DOHH2 (cell line): ENCODE data around the gene AJAP1.

ENCODE experiments used
- H3F3A ChIP-seq: fragments of 200-600 bp; sonication (generic), shearing (Covaris generic); 2 replicates; pipeline ENCODE4 v1.6.0; 2016; ENCODE audit warnings: antibody characterized with exemption, mild to moderate bottlenecking; ENCODE audit not compliant: control insufficient read depth, insufficient read depth
- H3K27ac ChIP-seq: fragments of 200-600 bp; sonication (generic); 2 replicates; pipeline ENCODE4 v1.5.1; 2014; ENCODE audit warnings: low read depth, mild to moderate bottlenecking, low read length, moderate library complexity
- H3K27me3 ChIP-seq: fragments of 200-600 bp; sonication (generic); 2 replicates; pipeline ENCODE4 v1.6.1; 2014; ENCODE audit warnings: mild to moderate bottlenecking, low read length, mixed read lengths; ENCODE audit not compliant: control insufficient read depth
- H3K36me3 ChIP-seq: fragments of 200-600 bp; sonication (generic); 2 replicates; pipeline ENCODE4 v1.6.1; 2014; ENCODE audit warnings: mild to moderate bottlenecking, low read length, moderate library complexity, mixed read lengths; ENCODE audit not compliant: control insufficient read depth
- H3K4me1 ChIP-seq: fragments of 200-600 bp; sonication (generic); 2 replicates; pipeline ENCODE4 v1.6.1; 2014; ENCODE audit warnings: mild to moderate bottlenecking, low read length, mixed read lengths; ENCODE audit not compliant: control insufficient read depth
- H3K4me2 ChIP-seq: fragments of 200-600 bp; sonication (generic); 2 replicates; pipeline ENCODE4 v1.6.0; 2014; ENCODE audit warnings: mild to moderate bottlenecking, low read length, moderate library complexity
- H3K4me3 ChIP-seq: fragments of 200-600 bp; sonication (generic); 2 replicates; pipeline ENCODE4 v1.5.1; 2014; ENCODE audit warnings: mild to moderate bottlenecking, low read length, mixed read lengths
- H3K79me2 ChIP-seq: fragments of 200-600 bp; sonication (generic); 2 replicates; pipeline ENCODE4 v1.6.1; 2014; ENCODE audit warnings: mild to moderate bottlenecking, low read length, mixed read lengths; ENCODE audit not compliant: control insufficient read depth
- H3K9me2 ChIP-seq: fragments of 200-600 bp; sonication (generic); replicated peaks from 2 replicates; pipeline ENCODE4 v1.6.1; 2014; ENCODE audit warnings: mild to moderate bottlenecking, low read length, mixed read lengths; ENCODE audit not compliant: control insufficient read depth
- H3K9me3 ChIP-seq: fragments of 200-600 bp; sonication (generic); 2 replicates; pipeline ENCODE4 v1.6.1; 2014; ENCODE audit warnings: antibody characterized with exemption, low read length, mixed read lengths; ENCODE audit not compliant: control insufficient read depth, insufficient read depth
- H4K20me1 ChIP-seq: fragments of 200-600 bp; sonication (generic); 2 replicates; pipeline ENCODE4 v1.6.0; 2014; ENCODE audit warnings: low read depth, mild to moderate bottlenecking, antibody characterized with exemption, low read length, moderate library complexity; ENCODE audit not compliant: control insufficient read depth, insufficient read depth
- EZH2phosphoT487 ChIP-seq: fragments of 200-600 bp; sonication (generic); IDR thresholded peaks from 2 replicates; pipeline ENCODE4 v1.6.1; 2017; ENCODE audit warnings: borderline replicate concordance, mild to moderate bottlenecking, antibody characterized with exemption, low read length, moderate library complexity, mixed read lengths
- TF ChIP-seq, protein P1 (sequence below): fragments of 200-600 bp; sonication (generic); IDR thresholded peaks from one replicate; pipeline ENCODE4 v1.5.1; 2014; ENCODE audit warnings: antibody characterized with exemption, mild to moderate bottlenecking, low read depth, low read length; ENCODE audit not compliant: poor library complexity, severe bottlenecking

AJAP1 gene

DNA sequence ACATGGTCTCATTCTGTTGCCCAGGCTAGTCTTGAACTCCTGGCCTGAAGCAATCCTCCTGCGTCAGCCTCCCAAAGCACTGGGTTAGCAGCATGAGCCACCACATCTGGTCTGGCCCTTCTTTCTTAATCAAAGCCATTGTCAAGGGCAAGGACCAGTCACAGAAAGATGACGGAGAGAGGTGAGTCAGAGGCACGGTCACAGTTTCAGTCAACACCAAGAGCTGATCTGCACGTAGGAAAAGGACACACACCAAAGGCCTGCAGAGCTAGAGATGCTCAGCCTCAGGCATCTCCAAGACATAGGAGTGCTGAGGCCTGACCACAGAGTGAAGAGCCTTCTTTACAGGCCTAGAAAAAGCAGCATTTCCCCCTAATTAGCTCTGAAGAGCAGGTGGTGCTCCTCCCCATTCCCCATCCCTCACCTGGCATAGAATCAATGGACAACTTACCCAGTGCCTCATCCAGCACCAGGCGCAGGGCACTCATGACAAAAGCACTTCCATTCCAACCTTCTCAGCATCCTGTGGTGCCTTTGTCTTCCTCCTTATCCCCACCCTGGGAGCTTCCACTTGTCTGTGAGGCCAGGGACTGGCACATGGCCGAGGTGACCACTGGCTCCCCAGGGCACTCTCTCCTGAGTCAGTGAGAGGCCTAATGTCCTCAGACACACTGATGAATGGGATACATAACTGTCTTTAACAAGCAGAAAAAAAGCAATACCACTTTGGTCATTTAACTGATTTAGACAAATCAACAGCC, 139.8 kb downstream of the AJAP1 start:
- no peaks in the 10 kb centered on the region for H3F3A ChIP-seq
- H3K9me2 ChIP-seq: no peaks in the 10 kb centered on the region
- no peaks in the 10 kb centered on the region for H4K20me1 ChIP-seq
- H3K27me3 ChIP-seq: no peaks in the 10 kb centered on the region; the same call in 1 of the 2 replicates
- H3K79me2 ChIP-seq: no peaks in the 10 kb centered on the region
- no peak for TF ChIP-seq EZH2phosphoT487
- TF ChIP-seq, protein P1, sequence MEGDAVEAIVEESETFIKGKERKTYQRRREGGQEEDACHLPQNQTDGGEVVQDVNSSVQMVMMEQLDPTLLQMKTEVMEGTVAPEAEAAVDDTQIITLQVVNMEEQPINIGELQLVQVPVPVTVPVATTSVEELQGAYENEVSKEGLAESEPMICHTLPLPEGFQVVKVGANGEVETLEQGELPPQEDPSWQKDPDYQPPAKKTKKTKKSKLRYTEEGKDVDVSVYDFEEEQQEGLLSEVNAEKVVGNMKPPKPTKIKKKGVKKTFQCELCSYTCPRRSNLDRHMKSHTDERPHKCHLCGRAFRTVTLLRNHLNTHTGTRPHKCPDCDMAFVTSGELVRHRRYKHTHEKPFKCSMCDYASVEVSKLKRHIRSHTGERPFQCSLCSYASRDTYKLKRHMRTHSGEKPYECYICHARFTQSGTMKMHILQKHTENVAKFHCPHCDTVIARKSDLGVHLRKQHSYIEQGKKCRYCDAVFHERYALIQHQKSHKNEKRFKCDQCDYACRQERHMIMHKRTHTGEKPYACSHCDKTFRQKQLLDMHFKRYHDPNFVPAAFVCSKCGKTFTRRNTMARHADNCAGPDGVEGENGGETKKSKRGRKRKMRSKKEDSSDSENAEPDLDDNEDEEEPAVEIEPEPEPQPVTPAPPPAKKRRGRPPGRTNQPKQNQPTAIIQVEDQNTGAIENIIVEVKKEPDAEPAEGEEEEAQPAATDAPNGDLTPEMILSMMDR: no peak
- no peak overlapping the region for H3K4me2 ChIP-seq
- no peak overlapping the region for H3K4me3 ChIP-seq
- no peak overlapping the region for H3K27ac ChIP-seq
- no peaks in the 10 kb centered on the region for H3K9me3 ChIP-seq
- peaks cover 18% of the 10 kb centered on the region for H3K4me1 ChIP-seq
- no peaks in the 10 kb centered on the region for H3K36me3 ChIP-seq

DNA sequence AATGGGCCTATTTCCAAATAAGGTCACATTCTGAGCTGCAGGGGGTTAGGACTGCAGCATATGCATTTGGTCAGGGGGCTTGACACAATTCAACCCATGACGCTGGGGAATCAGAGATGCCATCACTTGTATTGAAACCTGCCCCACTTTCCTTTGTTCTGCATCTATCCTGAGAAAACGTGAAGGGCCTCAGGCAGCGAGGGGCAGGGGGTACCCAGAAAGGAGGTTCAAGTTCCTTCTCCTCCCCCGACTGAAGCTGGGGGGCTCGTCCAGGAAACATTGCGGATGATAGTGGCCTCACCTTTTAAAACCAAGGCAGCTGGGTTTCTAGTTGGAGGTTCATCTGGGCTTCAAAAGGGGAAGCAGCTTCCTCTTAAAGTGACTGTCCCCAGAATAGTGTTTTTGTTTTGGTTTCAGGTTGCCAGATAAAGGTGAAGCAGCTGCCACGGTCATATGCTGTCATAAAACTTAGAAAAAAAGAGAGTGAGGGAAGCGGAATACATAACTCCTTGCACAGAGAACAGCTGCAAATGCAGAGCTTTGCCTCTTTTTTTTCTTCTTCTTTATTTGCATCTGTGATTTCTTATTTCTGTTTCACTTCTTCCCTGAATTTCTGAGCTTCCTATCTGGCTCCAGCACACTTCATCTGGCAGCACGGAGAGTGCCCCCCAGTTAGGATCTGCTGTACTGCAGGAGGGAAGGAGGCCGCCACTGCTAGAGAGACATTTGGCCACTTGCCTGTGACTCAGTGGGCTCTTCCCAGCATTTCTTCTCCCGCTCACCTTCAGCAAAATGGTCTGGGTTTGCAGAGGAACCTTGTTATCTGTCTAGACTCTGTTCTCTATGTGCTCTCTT, 142.0 kb downstream of the AJAP1 start:
- no peaks in the 10 kb centered on the region for H3F3A ChIP-seq
- H3K36me3 ChIP-seq: no peaks in the 10 kb centered on the region
- peak overlapping the region; percentile 29; the same call in 1 of the 2 replicates for H3K4me2 ChIP-seq
- H3K4me1 ChIP-seq: peaks cover 18% of the 10 kb centered on the region
- H3K9me3 ChIP-seq: no peaks in the 10 kb centered on the region
- H3K27ac ChIP-seq: 0 out of 2 replicates have a peak overlapping the region, but pooled peaks have one; percentile 17
- no peaks in the 10 kb centered on the region for H3K9me2 ChIP-seq
- no peaks in the 10 kb centered on the region for H3K27me3 ChIP-seq
- H4K20me1 ChIP-seq: no peaks in the 10 kb centered on the region
- no peaks in the 10 kb centered on the region for H3K79me2 ChIP-seq
- H3K4me3 ChIP-seq: no peak overlapping the region
- no peak for TF ChIP-seq EZH2phosphoT487
- TF ChIP-seq, protein P1: no peak

DNA sequence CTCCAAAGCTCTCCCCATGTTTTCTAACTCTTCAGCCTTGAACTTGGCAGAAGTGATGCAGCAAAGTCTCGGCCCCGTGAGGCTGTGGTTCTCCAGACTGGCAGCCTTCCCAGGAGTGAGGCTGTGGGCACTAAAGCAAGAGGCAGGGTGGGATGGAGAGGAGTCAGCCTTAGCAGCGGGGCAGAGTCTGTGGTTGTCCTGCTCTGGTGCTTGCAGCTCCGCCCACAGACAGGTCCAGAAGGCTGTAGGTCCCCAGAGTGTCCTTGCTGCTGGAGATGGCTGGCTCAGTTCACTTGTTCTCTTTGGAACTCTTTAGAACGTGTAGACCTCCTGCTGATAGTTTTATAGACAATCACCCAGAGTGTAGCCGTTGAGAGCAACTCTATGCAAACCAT, 142.6 kb downstream of the AJAP1 start:
- no peak overlapping the region for H3K27ac ChIP-seq
- no peak overlapping the region for H3K4me3 ChIP-seq
- no peaks in the 10 kb centered on the region for H3K36me3 ChIP-seq
- no peaks in the 10 kb centered on the region for H3K9me3 ChIP-seq
- no peaks in the 10 kb centered on the region for H3K79me2 ChIP-seq
- H3K4me1 ChIP-seq: peaks cover 18% of the 10 kb centered on the region
- TF ChIP-seq EZH2phosphoT487: no peak
- TF ChIP-seq, protein P1: no peak
- no peaks in the 10 kb centered on the region for H3K9me2 ChIP-seq
- no peaks in the 10 kb centered on the region for H4K20me1 ChIP-seq
- peak overlapping the region; percentile 25; the same call in 1 of the 2 replicates for H3K4me2 ChIP-seq
- H3F3A ChIP-seq: no peaks in the 10 kb centered on the region
- H3K27me3 ChIP-seq: no peaks in the 10 kb centered on the region
